ENCODE measurements around the gene CAMTA1.

DNA sequence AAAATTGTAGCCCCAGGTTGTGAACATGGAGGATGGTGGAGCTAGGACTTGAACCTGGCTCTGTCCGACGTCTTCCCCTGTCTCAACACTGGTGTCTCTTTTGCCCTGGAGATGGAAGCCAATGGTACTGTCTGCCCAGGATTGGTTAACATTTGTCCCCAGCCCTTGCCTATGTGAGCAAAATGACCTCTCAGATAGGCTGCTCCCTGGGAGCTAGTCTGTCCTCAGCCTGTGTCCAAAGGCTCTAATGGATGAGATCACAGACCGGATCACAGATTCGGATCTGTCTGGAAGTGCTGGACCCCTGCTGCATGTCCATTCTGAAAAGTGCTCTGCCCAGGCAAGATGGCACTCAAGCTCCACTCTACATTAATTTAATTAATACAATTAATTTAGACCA is 591.4 kb downstream of the CAMTA1 start:
- TF ChIP-seq, protein P1, sequence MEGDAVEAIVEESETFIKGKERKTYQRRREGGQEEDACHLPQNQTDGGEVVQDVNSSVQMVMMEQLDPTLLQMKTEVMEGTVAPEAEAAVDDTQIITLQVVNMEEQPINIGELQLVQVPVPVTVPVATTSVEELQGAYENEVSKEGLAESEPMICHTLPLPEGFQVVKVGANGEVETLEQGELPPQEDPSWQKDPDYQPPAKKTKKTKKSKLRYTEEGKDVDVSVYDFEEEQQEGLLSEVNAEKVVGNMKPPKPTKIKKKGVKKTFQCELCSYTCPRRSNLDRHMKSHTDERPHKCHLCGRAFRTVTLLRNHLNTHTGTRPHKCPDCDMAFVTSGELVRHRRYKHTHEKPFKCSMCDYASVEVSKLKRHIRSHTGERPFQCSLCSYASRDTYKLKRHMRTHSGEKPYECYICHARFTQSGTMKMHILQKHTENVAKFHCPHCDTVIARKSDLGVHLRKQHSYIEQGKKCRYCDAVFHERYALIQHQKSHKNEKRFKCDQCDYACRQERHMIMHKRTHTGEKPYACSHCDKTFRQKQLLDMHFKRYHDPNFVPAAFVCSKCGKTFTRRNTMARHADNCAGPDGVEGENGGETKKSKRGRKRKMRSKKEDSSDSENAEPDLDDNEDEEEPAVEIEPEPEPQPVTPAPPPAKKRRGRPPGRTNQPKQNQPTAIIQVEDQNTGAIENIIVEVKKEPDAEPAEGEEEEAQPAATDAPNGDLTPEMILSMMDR (IDR thresholded peaks at IDR 0.05; ENCODE audit: insufficient read depth, low read length, poor library complexity, severe bottlenecking), result no peak
- TF ChIP-seq EZH2phosphoT487 (conservative IDR thresholded peaks at IDR 0.05; ENCODE audit: low read length), result no peak

Data from SU-DHL-6 (cell line).